AG08395 (cell line): ENCODE data around the gene RABL3.
A peak's percentile ranks its signal among the peaks of the same experiment; 100 is the strongest.
"Not testable (repeated sequence)": the region's sequence is repeated elsewhere in the genome, so short reads cannot be mapped to it uniquely, and the experiment has no call there.

ENCODE experiments used
- DNase-seq: peaks from one replicate; pipeline ENCODE4 v3.0.0; 2012; ENCODE audit warnings: mixed read lengths, low spot score

RABL3 gene

DNA sequence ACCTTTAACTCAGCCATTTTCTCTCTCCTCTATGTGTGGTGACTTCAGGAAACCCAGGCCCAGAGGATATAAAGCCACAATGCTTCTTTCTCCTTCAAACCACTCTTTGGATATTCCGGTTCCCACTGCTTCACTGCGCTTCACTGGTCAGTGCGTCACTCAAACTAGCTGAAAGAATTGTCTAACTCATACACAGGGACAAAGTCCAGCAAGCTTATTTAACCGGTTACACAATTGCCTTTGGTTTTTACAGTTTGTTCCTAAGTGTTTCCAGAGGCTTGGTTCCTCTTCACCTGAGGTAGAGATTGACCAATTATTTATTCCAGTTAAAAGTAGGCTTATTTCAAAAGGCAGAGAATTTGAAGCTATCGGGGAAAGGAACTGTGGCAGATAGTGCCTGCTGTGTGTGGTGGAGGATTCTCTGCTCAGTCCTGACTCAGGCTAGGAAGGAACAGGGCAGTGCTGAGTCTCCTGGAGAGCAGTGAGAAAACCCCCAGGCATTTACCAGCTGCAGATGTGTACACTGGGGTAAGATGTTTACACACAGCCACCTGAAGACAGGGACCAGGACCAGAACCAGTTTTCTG, 60.1 kb downstream of the RABL3 start, which contains the start of gene HGD:
Gene HGD, minus strand, starts transcription at position 145 of the 587 bp plus-strand sequence. Its CDS starts 128 bp downstream, at position 17.
- no peak for DNase-seq

DNA sequence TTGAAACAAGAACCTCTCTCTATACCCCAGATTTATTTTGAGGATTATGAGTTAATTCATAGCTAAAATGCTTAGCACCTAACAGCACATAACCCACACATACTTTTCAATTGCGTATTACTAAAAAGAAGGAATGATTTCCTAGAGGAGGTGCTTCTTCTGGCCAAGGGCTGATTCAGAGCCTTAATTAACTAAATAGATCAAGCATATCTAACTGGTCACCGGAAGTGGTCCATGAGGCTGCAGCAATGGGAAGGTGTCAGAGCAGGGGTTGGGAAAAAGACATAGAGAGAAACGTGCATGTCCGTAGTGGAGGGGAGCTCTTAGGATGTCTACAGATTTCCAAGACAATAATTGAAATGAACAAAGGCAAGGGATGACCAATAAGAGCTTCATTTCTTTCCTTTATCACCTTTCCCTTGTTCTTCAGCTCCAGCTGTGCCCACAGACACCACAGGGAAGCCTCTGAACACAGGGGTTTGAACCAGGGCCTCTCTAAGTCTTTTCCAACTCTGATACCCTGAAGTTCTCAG, 60.7 kb downstream of the RABL3 start:
- DNase-seq, result no peak

DNA sequence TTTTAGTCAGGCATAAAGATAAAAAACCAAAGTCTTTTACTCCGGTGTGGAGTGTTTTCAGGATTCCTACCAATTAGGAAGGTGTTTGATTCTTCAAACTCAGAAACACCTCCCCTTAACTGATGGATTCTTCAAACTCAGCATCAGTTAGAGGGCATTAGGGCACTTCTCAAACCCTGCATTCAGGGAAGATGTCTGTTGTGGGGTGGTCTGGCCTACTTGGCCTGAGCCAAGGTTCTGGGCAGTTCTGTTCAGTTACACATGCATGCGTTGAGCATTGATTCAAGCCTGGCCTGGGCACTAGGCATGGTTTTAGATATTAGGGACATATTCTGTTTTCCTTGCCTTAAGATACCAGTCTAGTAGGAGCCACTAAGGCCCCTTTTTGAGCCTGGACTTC, 61.3 kb downstream of the RABL3 start:
- no peak for DNase-seq

DNA sequence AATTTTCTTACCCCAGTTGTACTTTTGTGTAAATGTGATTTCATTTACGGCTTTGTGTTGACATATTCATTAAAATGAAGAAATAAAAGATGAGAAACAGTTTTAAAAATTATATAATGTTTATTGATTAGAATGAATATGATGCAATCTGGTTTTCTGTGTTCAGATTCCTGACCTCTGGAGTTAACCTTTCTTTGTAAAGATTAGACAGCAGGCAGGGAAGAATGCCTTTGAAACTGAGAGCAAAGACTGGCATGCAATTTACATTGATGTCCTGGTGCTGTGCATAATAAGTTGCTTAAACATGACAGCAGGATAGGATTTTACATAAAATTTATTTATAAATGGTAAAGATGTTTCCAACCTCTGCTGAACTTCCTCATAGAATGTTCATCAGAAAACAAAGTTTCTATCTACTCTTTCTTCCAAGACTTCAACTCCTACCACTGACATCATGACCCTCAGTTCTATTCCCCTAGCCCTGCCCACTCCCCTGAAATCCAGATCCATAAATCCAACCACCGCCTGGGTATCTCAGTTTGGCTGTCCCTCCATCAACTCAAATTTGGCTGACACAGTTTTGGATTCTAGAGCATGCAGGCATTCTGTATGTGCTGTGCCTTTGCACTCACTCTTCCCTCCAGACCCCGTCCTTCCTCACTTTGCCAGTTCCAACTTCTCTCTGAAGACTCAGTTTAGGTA, 62.0 kb downstream of the RABL3 start:
- DNase-seq, result no peak

DNA sequence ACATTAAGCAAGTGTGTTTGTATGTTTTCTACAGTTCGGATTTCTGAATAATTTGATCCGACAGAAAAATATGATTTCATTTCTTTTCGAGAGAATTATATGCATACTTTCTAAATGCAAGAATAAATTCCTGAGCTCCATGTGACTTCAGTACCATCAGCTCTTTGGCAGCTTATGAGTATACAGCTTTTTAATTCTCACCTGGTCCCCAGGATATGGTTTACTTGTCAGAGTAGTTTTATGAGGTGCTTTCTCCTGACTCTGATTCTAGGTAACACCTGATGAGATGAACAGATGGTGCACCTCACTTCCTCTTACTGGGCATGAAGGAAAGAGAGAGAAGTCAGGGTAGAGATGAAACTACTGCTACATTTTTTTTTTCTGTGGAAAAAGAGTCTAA, 63.3 kb downstream of the RABL3 start:
- DNase-seq, result no peak

DNA sequence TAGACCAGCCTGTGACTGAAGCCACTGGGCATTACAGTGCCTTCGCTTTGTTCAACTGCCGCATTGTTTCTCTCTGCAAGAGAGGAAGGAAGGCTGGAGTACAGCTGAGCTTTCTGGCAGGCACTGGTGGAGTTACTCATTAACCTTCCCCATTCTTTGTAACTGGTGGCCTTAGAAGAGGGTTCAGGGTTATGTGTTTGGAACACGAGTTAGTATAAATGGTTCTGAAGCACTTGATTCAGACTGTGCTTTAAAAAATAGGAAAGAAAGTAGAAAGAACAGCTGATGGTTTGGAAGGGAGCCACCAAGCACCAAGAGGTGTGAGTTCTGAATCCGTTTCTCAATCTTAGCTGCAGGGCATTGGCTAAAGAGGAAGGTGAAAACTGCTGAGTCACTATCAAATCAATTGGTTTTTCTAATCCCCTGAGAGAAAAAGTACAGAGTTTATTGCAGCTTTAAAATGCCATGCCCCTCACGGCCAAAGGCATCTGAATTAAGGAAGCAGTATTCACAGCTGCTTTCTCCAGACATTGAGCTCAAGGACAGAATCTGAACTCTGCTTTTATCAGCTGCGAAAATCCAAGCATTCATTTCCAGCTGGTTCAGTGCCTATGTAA, 63.9 kb downstream of the RABL3 start:
- DNase-seq, result peak; percentile 48

DNA sequence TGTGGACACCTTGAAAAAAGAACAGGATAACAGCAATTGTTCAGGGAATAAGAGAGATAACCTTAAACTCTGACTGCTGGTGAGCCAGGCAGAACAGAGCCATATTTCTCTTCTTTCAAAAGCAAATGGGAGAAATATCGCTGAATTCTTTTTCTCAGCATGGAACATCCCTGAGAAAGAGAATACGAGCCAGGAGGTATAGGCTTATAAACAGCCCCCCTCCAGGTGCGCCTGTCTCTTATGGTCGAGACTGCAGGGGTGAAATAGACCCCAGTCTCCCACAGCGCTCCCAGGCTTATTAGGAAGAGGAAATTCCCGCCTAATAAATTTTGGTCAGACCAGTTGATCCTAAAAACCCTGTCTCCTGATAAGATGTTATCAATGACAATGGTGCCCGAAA, 65.1 kb downstream of the RABL3 start:
- not testable (repeated sequence) for DNase-seq

DNA sequence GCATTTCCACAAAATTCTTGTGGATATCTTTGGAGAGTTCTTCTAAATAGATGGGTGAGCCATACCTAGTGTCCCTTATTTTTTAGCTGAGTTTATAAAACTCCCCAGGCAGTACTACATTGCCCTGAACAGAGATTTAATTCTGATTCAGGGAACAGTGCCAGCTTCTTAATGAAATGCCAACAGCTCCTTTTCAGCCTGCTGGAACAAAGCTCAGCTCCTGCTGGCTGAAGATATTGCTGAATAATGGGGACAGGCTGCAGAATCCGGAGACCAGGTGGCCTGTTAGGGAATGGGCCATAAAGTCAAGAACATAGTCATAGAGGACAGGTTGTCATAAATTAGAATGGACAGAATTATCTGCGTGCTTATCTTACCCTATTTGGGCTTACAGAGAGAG, 69.2 kb downstream of the RABL3 start:
- DNase-seq, result no peak

DNA sequence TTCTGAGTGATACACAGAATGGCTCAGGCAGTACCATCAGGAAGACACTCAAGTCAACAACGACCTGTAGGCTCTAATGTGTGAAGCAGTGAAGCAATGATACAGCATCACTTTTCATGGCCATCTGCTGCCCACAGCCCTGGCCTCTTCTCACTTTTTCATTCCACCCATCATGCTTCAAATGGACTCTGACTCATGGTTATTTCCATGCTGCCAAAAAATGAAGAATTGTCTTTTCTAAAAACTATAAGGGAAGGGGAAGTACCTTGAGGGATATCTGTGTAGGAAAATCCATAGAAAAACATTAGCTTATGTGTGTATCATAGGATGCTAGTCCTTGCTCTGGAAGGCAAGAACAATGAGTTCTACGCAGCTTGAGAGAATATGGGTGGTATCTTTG, 71.7 kb downstream of the RABL3 start:
- DNase-seq, result no peak

DNA sequence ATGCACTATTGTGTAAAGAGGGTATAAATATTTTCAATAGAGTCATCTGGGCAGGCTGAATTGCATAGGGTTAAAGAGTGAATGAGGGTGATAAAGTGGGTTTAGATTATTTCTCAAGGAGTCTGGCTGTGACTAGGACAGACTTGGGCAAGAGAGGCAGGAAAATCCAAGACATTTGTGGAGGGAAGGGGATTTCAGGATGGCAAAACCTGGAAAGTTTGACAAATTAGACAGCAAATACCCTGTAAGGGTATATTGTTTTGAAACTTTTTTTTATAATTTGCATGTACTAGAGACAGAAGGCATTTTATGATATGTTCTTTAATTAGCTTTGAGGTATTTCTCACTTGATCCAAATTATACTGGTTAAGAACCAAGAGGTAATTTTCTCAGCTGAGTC, 77.4 kb downstream of the RABL3 start:
- no peak for DNase-seq

DNA sequence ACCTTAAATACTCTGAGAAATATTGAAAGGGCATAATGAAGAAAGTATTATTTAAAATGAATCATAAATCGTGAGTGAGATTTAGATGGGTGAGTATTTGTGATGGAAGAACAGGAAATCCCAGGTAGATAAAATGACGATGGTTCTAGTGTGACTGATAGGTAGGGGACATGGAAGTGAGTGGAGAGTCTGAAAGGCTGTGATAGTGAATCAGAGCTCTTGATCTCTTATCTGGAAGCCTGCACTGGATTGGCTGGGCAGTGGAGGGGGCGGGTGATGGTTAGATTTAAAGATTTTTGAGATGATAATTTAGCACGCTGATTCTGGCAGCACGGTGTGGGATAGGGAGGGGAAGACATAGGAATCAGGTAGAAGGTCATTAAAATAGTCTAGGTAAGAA, 80.4 kb downstream of the RABL3 start:
- DNase-seq, result no peak

DNA sequence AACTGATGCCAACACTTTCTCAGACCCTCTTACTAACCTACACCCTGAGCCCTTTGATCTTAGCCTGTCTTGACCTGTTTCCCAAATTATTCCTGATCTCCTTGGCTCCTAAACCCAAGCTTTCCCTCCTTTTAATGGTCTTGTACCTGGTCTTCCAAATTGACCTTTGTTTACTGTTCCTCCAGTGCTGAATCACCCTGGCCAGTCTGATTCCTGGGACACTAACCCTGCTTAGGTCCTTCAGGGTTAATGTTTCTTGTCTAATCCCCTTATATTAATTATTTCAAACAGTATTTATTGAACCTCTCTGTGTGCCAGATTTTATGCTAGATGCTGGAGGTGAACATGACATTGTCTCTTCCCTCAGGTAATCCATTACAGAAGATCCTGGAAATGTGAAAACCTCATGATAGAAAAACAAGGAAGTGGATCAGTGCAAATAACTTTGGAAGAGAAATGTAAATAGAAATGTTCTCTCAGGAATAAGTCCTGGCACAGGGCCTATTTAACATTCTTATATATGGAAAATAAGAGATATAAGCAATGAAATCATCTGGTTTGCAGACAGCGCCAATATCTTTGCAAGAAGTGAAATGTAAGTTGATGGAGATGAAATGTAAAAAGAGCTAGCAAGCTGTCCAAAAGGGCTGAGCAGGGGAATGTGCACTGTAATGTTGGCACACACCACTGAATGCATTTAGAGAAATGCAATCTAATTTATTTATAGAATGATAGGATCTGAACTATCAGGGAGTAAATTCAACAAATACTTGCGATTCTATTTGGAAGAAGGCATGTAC, 81.0 kb downstream of the RABL3 start:
- DNase-seq, result no peak

DNA sequence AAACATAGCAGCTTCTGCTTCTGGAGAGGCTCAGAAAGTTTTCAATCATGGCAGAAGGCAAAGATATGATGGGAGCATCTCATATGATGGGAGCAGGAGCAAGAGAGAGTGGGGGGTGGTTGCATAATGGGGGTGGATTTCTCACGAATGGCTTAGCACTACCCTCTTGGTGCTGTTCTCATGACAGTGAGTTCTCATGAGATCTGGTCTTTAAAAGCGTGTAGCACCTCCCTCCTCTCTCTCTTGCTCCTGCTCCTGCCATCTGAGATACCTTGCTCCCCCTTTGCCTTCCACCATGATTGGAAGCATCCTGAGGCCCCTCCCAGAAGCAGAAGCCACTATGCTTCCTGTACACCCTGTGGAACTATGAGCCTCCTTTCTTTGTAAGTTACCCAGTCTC, 82.5 kb downstream of the RABL3 start:
- no peak for DNase-seq

DNA sequence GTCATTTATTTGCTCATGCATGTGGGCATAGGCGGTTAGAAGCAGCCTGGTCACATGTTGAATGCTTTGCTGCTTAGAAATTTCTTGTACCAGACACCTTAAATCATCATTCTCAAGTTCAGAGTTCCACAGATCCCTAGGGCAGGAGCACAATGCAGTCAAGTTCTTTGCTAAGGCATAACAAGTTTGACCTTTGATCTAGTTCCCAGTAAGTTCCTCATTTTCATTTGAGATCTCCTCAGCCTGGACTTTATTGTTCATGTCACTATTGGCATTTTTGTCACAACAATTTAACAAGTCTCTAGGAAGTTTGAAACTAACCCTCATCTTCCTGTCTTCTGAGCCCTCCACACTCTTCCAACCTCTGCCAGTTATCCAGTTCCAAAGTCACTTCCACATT, 83.0 kb downstream of the RABL3 start:
- DNase-seq, result no peak

DNA sequence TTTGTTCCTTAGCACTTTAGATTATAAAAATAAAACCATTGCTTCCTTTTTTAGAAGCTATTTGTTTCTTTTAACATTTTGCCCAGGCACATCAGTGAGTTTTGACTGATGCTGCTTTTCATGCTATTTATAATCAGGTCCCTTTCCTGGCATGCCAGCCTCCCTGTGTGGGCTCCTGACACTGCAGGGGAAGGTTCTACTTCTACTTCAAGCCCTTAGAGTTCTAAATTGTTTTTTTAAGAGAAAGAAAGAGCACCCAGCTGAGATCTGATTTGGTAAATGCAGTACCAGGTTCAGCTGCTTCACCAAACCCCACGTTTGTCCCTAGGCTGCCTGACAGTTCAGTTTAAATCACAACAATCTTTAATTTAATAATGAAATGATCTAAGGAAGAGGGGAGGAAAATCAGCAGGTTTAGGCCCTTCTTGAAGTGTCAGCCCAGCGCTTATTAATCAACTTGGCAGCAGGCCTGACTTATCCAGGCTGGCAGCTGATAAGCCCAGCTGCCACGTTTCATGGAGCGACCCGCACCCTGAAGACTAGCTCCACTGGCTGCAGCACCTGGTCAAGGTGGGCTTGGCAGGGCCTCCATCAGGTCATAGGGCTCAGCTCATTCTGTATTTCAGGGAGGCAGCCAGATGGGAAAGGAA, 89.3 kb downstream of the RABL3 start:
- DNase-seq, result no peak

DNA sequence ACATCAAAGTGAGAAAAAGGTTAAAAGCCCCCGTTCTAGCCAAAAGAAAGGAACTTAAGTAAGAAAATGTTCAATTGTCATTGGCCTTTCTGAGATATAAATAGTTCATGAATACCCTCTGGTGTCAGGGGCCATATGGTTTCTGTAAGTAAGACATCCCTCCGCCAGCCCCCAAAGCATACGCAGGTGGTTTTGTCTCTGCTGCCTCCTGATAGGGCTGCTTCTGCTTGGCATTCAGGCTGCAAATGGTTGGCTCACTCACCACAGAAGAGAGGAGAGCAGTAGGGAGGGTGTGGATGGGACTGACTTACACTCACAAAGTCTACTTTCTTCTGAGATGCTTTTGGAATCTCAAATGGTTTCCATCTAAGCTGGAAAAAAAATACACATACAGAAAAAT, 90.0 kb downstream of the RABL3 start:
- no peak for DNase-seq

DNA sequence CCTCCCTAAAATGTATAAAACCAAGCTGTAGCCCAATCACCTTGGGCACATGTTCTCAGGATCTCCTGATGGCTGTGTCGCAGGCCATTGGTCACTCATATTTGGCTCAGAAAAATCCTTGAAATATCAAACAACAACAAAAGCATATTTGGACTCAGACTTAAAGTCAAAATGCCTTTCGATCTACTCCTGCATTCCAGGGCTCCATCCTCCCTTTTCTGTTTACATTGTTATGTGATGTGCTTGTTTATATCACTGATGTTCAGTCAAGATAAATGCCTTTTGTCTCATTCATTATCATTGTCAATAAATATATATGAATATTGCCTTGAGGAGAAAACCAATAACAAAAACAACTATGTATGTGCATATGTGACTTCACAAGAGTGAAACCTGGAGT, 92.0 kb downstream of the RABL3 start:
- DNase-seq, result no peak

DNA sequence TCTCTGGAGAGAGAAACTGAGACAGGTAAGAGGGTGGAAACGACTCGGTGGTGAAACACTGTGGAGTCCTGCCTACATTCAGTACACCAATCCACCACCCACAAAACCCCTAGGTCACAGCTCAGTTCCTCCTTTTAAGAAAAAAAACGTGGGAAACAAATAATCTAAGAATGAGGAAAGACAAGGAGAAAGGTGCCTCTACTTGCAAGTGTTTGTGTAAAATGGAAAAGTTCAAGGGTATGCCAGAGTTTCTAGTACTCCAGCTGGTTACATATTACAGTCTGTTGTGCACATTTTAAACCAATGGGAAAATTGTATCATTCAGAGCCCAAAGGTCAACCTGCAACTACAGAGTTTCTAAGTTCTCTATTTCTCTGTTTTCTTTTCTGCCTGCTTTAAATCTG, 92.5 kb downstream of the RABL3 start:
- no peak for DNase-seq

DNA sequence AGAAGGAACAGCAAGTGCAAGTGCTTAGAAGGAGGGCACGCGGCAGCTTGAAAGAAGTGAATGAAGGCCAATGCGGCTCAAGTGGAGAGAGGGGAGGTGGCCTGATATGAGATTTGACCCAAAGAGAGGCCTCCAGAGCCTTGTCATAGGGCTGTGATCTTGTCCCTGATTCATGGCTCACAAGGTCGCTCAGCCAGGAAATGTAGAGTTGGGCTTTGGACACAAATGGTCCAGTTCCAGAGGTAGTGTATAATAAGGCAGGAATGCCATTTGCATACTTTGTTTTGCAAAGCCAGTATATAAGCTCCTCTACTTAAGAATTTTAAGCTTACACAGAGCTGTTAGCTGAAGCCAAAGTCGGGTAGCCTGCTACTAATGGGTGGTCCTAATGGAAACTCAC, 94.0 kb downstream of the RABL3 start:
- DNase-seq, result peak; percentile 33

DNA sequence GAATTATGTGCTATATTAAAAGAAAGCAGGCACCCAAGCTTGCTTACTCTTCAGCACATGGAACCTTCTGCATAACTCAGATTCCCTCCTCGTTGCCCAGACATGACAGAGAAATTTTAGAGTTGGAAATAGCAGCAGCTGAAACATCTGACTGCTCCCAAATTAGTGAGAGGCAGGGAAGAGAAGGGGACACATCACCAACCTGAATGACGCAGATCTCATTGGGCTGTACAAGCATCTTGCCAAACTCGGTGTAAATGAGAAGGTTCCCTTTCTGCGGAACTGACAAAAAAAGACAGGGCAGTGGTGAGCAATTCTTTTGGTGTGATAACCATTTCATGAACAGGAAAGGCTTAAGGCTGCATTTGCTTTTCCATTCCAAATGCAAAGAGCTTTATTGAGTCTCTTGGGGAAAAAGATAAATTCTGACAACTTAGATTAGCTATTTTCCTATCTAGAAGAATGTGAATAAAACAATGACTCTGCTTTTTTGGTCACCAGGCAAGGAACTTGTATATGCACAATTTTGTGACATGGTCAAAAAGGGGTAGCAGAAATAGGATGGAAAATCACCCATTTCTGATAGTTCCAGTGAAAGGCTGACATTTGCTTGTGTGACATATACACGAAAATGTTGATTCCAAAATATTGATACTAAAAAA, 95.4 kb downstream of the RABL3 start:
- DNase-seq, result no peak

DNA sequence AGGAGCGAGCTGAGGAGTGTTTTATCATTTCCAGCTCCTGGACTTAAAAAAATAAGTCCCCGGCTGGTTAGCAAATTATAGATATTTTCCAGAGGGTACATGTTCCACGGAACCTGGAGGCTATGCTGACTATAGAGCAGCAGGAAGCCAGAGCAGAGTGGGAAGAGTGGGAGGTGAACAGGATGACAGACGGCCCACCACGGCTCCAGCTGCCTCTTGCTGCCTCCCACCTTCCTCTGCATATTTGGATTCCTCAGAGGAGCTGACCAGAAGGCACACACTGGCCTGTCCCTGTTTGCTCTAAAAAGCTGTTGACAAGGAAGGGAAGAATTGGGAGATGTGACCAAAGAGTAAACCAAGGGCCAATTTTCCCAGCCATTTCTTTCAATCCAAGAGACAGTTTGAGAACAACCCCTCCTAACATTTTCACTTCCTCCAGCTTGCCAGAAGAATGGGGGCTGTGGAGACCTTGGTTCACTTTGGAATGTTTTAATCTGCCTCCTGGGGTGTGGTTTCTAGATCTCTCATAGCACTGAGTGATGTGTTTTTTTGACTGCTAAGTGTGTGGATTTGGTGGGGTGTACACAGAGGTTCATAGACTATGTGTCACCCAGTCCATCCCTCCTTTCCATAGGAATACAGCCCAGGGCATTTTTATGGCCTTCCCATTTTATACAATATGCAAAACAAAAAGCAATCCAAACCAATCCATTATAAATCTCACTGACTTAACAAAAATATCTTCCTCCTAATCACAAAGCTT, 97.1 kb downstream of the RABL3 start:
- DNase-seq, result no peak
